ENCODE data around the gene SCLT1.
"Not testable (repeated sequence)": the region's sequence is repeated elsewhere in the genome, so short reads cannot be mapped to it uniquely, and the experiment has no call there.

SCLT1 gene

DNA sequence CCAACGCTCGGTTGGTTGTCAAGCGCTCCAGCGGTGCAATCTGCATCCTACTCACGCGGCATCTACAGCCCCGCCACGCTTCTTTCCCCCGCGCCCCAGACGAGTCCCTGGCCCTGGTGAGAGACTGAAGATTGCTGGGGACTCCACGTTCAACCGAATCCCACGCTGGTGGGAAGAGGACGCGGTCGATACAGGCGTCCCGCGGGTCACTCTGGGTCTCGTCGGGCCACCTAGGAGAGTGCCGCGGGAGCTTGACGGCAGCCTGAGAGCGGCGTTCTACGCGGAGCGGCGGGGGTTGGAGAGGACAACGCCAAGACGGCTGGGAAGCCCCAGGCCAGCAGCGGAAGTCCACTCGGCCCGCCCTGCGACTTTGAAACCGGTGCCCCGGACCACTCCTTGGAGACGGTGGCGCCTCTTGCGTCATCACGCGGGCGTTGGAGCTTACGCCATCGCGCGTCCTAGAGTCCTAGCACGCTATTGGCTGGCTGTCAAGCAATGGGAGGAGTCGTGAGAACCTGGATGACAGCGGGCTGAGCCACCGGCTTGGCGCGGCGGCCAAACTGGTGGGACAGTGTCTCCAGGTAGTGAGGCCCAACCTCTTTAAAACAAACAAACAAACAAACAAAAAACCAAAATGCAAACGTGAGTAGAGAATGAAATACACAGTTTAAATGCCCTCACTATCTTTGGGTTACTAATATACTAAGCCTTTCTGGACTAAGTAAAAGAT, at the start of gene SCLT1:
SCLT1 (minus strand) TSS at position 349 of the 730 bp plus-strand sequence. CDS start 436 bp downstream, outside the sequence.
- peak; percentile 85 for DNase-seq (ENCODE audit: low read depth)

DNA sequence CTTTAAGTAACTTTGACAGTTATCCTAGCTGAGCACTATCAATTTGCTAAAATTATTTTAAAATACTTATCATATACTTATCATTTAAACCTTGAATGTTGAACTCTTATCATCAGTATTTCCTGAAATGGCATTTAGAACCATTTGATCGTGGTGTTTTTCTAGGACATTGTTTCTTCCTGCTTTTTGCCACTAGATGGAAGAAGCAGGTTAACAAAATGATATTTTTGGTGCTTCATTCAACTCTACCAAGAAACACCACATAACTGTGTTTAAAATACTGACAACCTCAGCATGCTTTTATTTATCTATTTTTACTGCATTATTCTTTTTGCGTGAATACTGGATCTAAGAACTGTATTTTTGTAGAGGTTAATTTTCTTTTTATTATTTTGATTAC, 47.2 kb upstream of the SCLT1 start:
- DNase-seq (ENCODE audit: low read depth) = no peak

- DNase-seq (ENCODE audit: low read depth) = no peak
Measured at GRCh38 chr4:129138810-129139496, 45.6 kb upstream of the SCLT1 start.

DNA sequence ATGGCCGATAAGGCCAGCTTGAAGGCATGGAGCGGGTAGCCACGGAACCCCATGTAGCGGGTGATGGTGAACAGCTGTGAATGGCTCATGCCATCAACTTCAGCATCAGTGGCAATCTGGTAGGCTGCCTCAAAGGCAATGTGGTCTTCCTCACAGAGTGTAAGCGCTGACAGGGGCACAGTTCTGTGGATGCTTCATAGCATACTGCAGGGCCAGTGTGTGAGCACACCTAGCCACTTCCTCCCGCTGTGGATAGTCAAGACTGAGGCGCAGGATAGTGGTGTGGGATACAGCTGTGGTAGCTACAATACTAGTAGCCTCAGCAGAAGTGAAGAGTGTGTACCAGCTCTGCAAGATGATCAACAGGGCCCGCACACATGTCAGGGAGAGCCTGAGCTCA, 43.1 kb upstream of the SCLT1 start:
- no peak for DNase-seq (ENCODE audit: low read depth)

DNA sequence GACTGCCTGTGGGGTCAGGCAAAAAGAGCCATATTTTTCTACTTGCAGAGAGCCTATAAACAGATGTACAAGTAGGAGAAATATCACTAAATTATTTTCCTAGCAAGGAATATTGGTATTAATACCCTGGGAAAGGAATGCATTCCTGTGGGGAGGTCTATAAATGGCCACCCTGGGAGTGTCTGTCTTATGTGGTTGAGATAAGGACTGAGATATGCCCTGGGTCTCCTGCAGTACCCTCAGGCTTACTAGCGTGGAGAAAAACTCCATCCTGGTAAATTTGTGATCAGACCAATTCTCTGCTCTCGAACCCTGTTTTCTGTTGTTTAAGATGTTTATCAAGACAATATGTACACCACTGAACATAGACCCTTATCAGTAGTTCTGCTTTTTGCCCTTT, 38.0 kb upstream of the SCLT1 start:
- no peak for DNase-seq (ENCODE audit: low read depth)

- DNase-seq (ENCODE audit: low read depth) = no peak
Measured at GRCh38 chr4:129129143-129129542, 35.8 kb upstream of the SCLT1 start.

- DNase-seq (ENCODE audit: low read depth) = not testable (repeated sequence)
Measured at GRCh38 chr4:129126614-129127013, 33.3 kb upstream of the SCLT1 start.

GRCh38 chr4:129117705-129118104, 24.4 kb upstream of the SCLT1 start:
- DNase-seq (ENCODE audit: low read depth) = no peak

DNA sequence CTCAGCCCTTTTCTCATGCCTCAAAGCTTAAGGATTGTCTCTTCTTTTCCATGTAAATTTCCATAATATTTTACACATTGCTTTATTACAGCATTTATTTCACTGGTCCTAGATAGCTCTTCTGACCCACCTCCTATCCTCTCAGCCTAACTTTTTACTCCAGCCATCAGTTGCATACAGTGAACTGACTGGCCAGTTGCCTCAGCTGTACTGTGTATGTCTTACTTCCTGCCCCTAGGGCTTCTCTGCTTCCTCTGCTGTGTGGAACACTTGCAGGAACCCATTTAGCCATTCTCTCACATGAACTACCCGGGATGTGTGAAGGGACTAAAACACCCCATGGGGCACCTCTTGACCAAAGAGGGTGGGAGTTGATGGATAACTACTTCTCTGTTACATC, 20.6 kb upstream of the SCLT1 start:
- DNase-seq (ENCODE audit: low read depth) = no peak

DNA sequence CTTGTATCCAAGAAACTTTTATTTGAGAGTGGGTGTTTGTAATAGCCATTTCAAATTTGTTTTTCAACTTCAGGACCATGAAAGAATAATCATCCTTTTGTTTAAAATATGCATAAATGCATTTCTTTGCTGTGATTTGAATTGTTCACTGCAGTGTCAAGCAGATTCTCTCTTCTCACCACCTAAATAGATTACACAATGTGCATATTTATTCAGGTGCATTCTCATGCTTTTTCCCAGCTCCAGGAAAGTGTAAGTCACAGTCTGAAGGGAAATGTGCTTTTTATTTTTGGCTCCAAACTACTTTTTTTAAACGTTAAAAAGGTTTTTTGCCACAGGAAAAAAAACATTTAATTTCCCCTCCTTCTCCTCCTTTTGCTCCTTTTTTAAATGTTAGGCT, 20.1 kb upstream of the SCLT1 start:
- DNase-seq (ENCODE audit: low read depth) = no peak

GRCh38 chr4:129111919-129112318, 18.6 kb upstream of the SCLT1 start:
- DNase-seq (ENCODE audit: low read depth) = no peak

DNA sequence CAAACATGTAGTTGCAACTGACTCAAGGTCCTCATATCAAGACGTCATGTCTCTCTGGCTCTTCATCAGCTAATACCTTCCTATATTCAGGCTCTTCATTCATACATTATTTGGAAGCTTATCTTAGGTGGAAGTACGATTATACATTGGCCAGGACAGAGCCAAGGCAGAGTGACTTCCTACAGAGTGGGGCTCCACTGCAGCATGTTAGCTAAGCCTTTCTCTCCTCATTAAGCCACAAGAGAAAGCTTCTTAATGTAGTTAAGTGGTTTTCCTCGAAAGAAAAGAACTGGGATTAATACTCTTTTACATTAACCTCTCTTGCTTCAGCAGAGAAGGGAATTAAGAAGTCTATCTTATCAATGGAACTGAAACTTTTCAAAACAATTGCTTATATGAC, 17.6 kb upstream of the SCLT1 start:
- no peak for DNase-seq (ENCODE audit: low read depth)

DNA sequence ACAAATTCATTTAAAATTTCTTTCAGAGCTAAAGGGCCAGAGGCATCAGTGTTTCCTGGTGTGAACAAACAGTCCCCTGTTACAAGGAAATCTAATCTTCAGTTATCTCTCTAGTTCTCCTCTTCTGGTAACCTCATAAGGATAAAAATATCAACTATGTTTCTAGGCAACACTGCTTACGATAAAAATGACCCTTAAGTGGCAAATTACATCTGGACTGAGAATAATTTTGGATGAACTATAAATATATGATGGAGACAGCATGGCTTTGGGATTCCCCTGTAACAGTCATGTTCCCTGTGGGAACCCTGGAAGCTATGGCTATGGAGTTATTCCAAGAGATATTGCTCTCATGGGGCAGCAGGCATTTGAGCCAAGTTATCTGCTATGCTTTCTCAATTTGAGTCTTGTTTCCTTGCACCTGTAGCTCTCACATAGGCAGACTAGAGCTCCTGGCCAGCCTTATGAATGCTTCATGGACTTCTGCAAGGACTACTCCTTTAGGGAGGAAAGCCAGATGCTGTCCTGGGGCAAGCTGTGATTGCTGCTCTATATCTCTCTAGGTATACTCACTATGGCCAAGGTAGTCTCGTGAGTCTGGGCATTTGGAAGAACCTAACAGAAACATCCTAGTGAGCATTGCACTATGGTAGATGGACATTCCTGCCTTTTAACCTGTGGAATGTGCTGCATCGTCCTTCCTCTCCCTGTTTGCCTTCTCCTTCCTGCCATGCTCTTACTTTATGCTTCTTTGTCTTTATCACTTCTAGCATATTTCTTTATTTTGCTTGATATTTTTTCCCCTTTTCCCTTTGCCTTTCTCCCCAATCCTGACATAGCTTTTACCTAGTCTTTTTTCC, 16.9 kb upstream of the SCLT1 start:
- DNase-seq (ENCODE audit: low read depth) = no peak

DNA sequence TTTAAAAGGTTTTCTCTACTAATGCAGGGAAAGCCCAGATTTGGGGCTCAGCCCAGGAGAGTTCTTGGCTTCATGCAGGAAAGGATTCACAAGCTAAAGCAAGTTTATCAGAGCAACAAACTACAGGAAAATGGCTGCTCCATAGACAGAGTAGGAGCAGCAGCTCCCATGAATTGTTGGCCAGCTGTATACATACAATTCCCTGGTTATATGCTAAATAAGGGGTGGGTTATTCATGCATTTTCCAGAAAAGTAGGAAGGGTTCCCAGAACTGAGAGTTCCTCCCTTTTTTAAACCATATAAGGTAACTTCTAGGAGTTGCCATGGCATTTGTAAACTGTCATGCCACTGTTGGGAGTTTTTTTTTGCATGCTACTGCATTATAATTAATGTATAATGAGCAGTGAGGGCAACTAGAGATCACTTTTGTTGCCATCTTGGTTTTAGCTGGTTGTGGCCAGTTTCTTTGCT, 5.2 kb upstream of the SCLT1 start:
- DNase-seq (ENCODE audit: low read depth) = no peak

- DNase-seq (ENCODE audit: low read depth) = peak; percentile 23
Measured at GRCh38 chr4:129095811-129096454, 2.6 kb upstream of the SCLT1 start, which contains the start of gene C4orf33. Gene C4orf33, plus strand, starts transcription at chr4:129096152. Its CDS starts 6,459 bp downstream, at chr4:129102611.

- DNase-seq (ENCODE audit: low read depth) = no peak
Measured at GRCh38 chr4:129094347-129094746, 1.0 kb upstream of the SCLT1 start.

- DNase-seq (ENCODE audit: low read depth) = no peak
Measured at GRCh38 chr4:129092631-129093190, 628 bp downstream of the SCLT1 start.

GRCh38 chr4:129087516-129087915, 5.8 kb downstream of the SCLT1 start:
- DNase-seq (ENCODE audit: low read depth) = no peak

- no peak for DNase-seq (ENCODE audit: low read depth)
Measured at GRCh38 chr4:129085472-129085871, 7.9 kb downstream of the SCLT1 start.

DNA sequence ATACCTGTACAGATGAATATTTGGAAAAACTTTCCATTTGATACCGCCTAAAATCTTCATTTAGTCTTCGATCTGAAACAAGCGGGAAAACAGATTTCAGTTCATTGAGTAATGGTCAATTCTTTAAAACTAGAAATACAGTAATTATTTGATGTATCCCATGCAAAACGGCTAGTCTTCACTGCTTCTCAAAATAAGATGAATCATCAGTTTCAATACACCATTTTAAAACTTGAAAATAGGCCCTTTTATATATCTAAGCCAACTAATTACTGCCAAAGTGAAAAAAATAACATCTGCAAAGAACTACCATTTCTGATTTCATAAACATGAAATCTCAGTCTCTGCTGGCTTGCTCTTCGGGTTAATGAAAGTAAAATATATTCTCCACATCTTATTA, 11.0 kb downstream of the SCLT1 start:
- no peak for DNase-seq (ENCODE audit: low read depth)

DNA sequence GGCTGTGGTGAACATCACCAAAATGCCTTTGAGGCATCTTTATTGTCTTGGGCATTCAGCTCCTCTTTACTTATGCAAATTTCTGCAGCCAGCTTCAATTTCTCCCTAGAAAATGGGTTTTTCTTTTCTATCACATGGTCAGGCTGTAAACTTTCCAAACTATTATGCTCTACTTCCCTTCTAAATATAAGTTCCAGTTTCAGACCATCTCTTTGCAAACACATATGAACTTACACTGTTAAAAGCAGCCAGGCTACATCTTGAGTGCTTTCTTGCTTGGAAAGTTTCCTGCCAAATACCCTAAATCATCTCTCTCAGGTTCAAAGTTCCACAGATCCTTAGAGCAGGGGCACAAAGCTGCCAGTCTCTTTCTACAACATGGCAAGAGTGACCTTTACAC, 13.2 kb downstream of the SCLT1 start:
- DNase-seq (ENCODE audit: low read depth) = no peak

DNA sequence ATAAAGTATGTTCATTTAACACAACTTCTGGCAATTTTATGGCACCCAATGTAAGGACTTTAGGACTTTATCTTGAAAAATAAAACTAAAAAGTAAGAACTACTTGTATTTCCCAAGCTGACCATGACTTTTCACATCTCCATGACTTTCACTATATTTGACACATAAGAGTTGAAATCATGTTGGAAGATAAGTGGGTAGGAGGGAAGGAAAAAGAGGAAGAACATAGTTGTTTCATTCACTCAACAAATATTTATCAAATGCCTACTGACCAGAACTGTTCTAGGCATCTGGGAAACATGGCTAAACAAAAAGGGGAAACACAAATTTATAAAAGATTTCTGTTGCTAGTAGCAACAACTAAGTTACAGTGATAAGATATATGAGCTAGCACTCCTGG, 16.0 kb downstream of the SCLT1 start:
- no peak for DNase-seq (ENCODE audit: low read depth)
